GM21737 (cell line): ENCODE measurements around the gene SAMD4B.

Experiments used
- ATAC-seq: cut with Tn5 transposase; IDR thresholded peaks from one replicate; pipeline ENCODE4 v1.9.1; 2021; ENCODE audit warnings: mild to moderate bottlenecking, moderate library complexity; ENCODE audit not compliant: unreplicated experiment

SAMD4B gene

GRCh38 chr19:39407660-39408391 lies 65.6 kb downstream of the SAMD4B start:
- no peak for ATAC-seq

- no peak for ATAC-seq
These were observed 66.4 kb downstream of the SAMD4B start for GRCh38 chr19:39408392-39409207.

GRCh38 chr19:39409208-39410016 lies 67.2 kb downstream of the SAMD4B start:
- no peak for ATAC-seq

DNA sequence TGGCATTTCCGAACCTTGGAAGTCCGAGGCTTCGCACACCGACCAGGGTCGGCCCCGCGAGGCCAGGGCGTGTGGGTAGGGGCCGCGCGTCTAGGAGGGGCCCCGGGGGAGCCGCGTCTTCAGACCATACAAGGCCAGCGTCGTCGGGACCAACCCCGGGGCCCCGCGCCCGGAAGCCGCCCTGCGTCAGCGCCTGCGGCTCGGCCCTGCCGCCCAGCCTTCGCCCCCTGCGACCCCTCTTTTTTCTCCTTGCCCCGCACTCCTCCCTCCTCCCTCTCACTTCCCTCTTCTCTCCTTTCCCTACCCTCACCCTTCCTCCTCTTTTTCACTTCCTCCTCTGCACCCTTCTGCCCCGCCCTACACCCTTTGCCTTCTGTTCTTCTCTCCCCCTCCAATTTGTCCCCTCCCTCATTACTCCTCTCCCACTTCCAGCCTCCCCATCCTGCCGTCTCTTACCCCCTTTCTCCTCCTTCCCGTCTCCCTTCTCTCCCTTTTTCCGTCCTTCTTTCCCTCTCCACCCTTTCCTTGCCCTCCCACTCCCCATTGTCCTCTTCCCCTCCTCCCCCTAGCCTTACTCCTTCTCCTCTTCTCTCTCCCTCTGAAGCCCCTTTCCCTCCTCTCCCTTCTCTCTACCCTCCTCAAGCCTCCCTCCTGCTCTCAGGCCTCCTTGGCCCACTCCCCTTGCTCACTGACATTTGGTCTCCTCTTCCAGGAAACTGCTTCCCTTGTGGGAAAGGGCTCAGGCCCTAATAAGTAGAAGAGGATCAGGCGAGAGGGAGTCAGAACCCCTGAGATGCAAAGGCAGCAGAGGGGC lies 68.0 kb downstream of the SAMD4B start:
- no peak for ATAC-seq

GRCh38 chr19:39410831-39411080 lies 68.5 kb downstream of the SAMD4B start:
- ATAC-seq, result no peak

GRCh38 chr19:39411081-39411831 lies 69.0 kb downstream of the SAMD4B start:
- no peak for ATAC-seq

- ATAC-seq, result peak; percentile 20
These were observed 69.5 kb downstream of the SAMD4B start for GRCh38 chr19:39411832-39412099.

GRCh38 chr19:39412100-39412866 lies 70.1 kb downstream of the SAMD4B start, which contains the start of gene PLEKHG2:
Gene PLEKHG2 (plus strand): TSS chr19:39412669. CDS start chr19:39414087, 1,418 bp downstream.
- peak; percentile 41 for ATAC-seq

DNA sequence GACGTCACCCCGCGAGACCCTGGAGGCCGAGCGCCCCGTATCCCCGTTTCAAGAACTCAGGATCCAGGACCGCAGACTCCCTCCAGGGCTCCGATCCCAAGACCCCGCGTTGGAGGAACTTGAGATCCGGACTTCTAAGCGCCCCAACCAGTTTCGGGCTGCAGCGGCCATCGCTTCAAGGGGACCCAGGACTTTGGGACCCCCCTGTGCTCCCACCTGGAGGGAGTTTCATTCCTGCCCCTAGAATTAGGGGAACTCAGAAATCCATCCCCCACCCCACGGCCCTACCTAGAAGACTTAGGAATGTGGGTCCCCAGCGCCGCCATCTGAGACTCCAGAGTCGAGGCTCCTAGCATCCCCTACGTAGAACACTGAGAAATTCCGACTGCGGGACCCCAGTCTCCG lies 70.6 kb downstream of the SAMD4B start:
- ATAC-seq, result no peak

DNA sequence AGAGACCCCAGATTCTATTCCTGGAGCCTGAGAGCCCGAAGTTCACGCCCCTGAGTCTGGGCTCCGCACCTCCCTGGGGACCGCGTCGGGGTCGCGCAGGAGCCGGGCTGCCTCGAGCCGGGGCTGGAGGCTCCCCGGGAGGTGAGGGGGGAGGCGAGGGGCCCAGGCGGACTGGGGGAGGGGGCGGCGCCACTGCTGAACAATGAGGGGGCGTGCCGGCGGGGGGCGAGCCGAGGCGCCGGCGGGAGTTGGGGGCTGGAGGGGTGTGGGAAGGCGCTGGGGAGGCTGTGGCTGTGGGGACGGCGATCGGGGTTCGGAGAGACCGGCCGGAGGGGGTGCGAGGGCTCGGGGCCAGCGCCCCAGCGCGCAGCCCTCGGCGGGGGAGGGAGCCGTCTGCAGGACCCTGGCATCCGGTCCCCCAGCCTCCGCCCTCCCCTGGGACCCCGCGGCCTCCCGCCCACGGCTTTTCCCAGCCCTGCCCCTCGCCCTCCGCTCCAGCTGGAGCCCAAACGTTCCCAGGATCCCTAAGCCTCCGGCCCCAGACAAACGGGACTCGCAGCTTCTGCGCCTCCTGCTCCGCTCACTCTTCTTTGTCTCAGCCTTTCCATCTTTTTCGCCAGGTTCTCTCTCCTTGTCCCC lies 71.2 kb downstream of the SAMD4B start:
- no peak for ATAC-seq

- ATAC-seq, result no peak
These were observed 71.8 kb downstream of the SAMD4B start for GRCh38 chr19:39413911-39414608.

- no peak for ATAC-seq
These were observed 73.2 kb downstream of the SAMD4B start for GRCh38 chr19:39415111-39416046.

- no peak for ATAC-seq
These were observed 74.2 kb downstream of the SAMD4B start for GRCh38 chr19:39416152-39417120.

DNA sequence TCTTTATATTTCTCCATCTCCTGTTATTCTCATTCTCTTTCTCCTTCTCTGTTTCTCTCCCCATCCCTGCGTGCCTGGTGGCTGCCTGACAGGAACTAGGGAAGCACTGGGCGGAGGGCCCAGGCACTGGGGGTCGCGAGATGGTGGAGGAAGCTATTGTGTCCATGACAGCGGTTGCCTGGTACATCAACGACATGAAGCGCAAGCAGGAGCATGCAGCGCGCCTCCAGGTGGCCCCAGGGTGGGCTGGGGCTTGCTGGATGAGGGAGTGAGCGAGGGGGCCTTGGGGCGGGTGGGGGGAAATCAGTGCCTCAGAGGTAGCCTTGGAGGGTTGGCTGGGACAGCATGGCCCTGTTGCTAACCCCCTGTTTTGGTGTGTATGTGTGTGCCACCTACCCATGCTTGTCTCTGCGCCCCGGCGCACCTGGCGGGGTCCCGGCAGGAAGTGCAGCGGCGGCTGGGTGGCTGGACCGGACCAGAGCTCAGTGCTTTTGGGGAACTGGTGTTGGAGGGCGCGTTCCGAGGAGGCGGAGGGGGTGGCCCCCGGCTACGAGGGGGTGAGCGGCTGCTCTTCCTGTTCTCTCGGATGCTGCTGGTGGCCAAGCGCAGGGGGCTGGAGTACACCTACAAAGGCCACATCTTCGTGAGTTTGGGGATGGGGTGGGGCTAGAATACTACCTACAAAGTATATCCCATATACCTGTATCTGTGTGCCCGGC lies 75.4 kb downstream of the SAMD4B start:
- no peak for ATAC-seq

DNA sequence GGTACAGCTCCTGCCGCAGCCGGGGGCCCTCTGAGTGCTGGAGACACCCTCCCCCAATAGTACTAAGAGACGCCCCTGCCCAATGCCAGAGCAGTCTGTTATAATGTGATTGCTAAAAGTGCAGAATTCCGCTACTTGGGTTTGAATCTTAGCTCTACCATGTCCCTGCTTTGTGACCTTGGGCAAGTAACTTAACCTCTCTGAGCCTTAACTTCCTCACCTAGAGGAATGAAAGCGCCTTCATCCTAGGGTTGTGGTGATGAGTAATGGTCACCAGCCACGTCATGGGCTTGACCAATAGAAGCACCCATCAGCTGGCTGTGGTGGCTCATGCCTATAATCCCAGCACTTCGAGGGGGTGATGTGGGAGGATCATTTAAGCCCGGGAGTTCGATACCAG lies 76.8 kb downstream of the SAMD4B start:
- ATAC-seq, result no peak

GRCh38 chr19:39420769-39421168 lies 78.5 kb downstream of the SAMD4B start:
- no peak for ATAC-seq
